GM18505 (cell line): ENCODE results near the gene TTC28.
"Not testable (repeated sequence)": the region's sequence is repeated elsewhere in the genome, so short reads cannot be mapped to it uniquely, and the experiment has no call there.

Experiments used
- ATAC-seq: cut with Tn5 transposase; IDR thresholded peaks from one replicate; pipeline ENCODE4 v1.9.1; 2021; ENCODE audit not compliant: unreplicated experiment
- POLR2A ChIP-seq: IDR thresholded peaks from 4 replicates; pipeline ENCODE4 v1.6.1; 2011; ENCODE audit warnings: borderline replicate concordance; ENCODE audit not compliant: insufficient read depth, insufficient read length; ENCODE audit errors: extremely low read depth

Gene TTC28

GRCh38 chr22:28394513-28395110 lies 285.0 kb downstream of the TTC28 start:
- no peak for ATAC-seq
- no peak for TF ChIP-seq POLR2A

- ATAC-seq = no peak
- no peak for TF ChIP-seq POLR2A
Measured at GRCh38 chr22:28381429-28382167, 298.0 kb downstream of the TTC28 start.

GRCh38 chr22:28379951-28380350 lies 299.7 kb downstream of the TTC28 start:
- no peak for ATAC-seq
- no peak for TF ChIP-seq POLR2A

GRCh38 chr22:28379075-28379779 lies 300.4 kb downstream of the TTC28 start:
- ATAC-seq = no peak
- no peak for TF ChIP-seq POLR2A

- ATAC-seq = no peak
- no peak for TF ChIP-seq POLR2A
Measured at GRCh38 chr22:28375761-28376534, 303.7 kb downstream of the TTC28 start.

GRCh38 chr22:28373831-28374230 lies 305.8 kb downstream of the TTC28 start:
- TF ChIP-seq POLR2A = no peak
- ATAC-seq = no peak

- TF ChIP-seq POLR2A = no peak
- ATAC-seq = no peak
Measured at GRCh38 chr22:28369854-28370253, 309.8 kb downstream of the TTC28 start.

GRCh38 chr22:28366856-28367255 lies 312.8 kb downstream of the TTC28 start:
- ATAC-seq = no peak
- no peak for TF ChIP-seq POLR2A

- no peak for TF ChIP-seq POLR2A
- ATAC-seq = no peak
Measured at GRCh38 chr22:28365371-28365770, 314.3 kb downstream of the TTC28 start.

GRCh38 chr22:28364105-28364504 lies 315.5 kb downstream of the TTC28 start:
- ATAC-seq = not testable (repeated sequence)

- ATAC-seq = no peak
- no peak for TF ChIP-seq POLR2A
Measured at GRCh38 chr22:28360939-28361338, 318.7 kb downstream of the TTC28 start.

GRCh38 chr22:28358312-28358711 lies 321.3 kb downstream of the TTC28 start:
- TF ChIP-seq POLR2A = no peak
- no peak for ATAC-seq

GRCh38 chr22:28357193-28357592 lies 322.4 kb downstream of the TTC28 start:
- TF ChIP-seq POLR2A = no peak
- no peak for ATAC-seq
